GM18520 (cell line): ENCODE results near the gene SMU1.
"Not testable (repeated sequence)": the region's sequence is repeated elsewhere in the genome, so short reads cannot be mapped to it uniquely, and the experiment has no call there.

Experiments
- ATAC-seq: cut with Tn5 transposase; IDR thresholded peaks from one replicate; pipeline ENCODE4 v1.9.1; 2021; ENCODE audit not compliant: unreplicated experiment

Gene SMU1

DNA sequence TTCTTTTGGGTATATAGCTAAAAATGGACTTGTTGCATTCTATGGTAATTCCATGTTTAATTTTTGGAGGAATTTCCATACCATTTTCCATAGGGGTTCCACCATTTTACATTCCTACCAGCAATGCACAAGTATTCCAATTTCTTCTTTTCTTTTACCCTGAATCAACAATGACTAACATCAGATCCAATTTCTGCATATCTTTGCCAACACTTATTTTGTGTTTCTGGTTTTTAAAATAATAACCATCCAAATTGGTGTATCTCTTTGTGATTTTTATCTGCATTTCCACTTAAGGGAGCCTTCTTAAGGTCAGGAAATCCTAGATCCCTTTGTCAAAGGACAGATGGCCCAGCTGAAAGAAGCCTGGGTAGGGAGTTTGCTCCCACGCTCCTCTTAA, 29.5 kb upstream of the SMU1 start:
- no peak for ATAC-seq

DNA sequence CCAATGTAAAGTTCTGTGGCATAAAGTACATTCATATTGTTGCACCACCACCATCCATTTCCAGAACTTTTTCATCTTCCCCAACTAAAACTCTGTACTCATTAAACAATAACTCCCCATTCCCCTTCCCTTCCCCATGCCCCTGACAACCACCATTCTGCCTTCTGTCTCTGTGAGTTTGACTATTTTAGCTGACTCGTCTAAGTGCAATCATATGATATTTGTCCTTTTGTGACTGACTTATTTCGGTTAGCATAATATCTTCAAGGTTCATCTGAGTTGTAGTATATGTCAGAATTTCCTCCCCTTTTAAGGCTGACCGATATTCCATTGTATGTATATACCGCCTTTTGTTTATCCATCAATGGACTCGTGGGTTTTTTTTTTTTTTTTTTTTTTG, 29.0 kb upstream of the SMU1 start:
- ATAC-seq: no peak

- ATAC-seq: no peak
These were observed 27.9 kb upstream of the SMU1 start for GRCh38 chr9:33104401-33104800.

DNA sequence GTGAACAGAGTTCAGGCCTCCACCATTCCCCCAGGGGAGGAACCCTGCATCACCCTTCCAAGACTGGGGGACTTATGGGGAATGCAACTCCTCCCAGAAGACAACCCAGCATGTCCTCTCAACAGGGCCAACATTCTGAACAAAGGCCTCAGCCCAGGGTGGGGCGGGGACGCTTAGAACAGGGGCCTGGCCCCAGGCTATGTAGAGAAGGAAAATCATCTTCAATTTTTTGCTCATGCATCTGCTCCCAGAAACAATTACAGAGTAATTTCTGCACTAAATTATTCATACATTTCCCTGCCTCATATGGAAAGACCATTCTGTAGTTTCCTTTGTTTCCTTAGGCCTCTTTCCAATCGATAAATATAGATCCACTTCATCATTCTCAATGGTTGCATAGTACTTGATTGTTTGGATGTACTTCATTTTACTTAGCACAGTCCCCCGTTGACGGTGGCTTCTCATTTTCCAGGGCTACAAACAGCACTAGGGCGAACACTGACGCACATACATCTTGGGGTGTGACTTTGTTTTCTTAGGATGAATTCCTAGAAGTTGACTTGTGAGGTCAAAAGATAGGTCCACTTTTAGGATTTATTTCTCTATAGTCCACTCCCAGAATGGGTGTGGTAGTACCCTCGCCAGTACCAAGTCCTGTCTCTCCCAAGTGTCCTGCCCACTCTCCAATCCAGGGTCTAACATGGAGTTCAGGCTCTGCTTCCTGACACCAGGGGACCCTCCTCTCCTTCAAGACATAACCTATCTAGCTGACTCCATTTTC, 27.2 kb upstream of the SMU1 start:
- ATAC-seq: no peak

- no peak for ATAC-seq
These were observed 26.2 kb upstream of the SMU1 start for GRCh38 chr9:33102551-33103210.

- no peak for ATAC-seq
These were observed 24.9 kb upstream of the SMU1 start for GRCh38 chr9:33101104-33101951.

DNA sequence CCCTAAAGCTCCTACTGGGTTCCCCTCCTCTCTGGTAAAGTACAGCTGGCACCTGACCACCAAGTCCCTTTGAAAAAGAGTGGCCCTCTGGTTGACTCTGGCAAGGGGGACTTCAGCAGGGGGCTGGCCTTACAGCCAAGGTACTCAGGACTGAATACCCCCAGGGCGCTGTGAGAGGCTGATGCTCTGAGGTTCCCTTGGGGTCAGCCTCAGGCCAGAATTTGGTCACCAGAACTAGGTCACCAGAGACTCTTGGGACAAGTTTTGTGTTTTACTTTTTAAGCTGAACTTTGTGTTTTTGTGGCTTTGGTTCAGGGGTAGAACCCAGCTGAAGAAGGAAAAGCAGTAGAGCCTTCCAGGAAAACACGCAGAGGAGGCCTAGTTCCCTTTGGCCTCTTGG, 23.3 kb upstream of the SMU1 start:
- ATAC-seq: no peak

DNA sequence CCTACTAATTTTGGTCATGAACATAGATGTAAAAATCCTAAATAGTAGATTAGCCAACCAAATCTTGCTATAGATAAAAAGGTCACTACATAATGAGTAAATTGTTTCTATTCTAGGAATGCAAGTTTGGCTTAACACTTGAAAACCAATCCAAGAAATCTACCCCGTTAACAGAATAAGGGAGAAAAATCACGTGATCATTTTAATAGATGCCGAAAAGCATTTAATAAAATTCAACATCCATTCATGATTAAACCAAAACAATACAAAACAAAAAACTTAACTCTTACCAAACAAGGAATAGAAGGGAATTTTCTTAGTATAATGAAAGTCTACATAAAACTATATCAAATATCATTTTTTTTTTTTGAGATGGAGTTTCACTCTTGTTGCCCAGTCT, 20.7 kb upstream of the SMU1 start:
- no peak for ATAC-seq

DNA sequence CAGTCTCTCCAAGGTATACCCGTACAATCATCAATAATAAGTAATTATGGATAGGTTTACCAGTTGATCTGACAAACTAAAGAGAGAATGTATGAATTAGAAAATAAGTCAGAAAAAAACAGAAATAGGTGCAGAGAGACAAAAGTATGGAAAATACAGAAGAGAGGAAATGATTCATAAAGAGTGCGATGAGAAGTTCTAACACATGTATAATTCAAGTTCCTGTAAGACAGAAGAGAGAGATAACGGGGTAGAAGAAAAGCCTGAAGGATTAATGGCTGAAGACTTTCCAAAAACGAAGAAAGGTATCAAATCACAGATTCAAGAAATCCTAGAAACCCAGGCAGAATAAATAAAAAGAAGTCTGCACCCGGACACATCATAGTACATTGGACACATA, 16.2 kb upstream of the SMU1 start:
- ATAC-seq: no peak

GRCh38 chr9:33085672-33086071, 9.2 kb upstream of the SMU1 start:
- not testable (repeated sequence) for ATAC-seq

DNA sequence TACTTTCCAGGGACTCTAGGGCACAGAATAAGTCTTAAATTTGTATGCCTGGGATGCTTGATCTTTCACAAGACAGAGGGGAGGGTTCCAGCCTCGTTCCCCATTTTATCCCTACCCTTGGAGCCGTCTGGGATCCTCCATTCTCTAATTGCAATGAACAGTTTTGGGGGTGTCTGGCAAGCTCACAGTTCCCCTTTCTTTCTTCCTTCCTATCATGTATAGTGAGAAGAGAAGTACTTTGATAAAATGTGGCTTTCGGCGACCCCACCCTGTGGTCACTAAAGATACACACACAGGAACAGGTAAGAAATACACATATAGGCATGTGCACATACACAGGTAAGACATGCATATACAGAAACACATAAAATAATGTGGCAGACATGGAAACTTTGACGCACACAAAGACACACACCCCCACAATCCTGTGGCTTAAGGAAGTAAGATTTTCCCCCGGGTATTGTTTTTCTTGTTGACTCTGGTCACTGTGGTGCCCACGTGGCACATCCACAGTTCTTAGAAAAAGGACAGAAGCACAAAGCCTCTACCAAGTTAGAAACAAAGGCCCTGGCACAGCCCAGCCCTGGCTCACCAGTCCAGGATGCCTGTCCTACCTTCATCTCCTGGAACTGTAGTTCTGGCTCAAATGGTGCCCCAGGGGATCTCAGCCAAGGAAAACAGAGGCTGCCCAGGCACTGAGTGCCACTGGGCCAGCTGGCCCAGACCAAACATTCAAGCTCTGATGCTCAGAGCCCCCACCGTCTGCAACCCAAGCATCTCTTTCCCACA, 6.3 kb upstream of the SMU1 start:
- ATAC-seq: no peak

GRCh38 chr9:33082128-33082527, 5.7 kb upstream of the SMU1 start:
- no peak for ATAC-seq

- ATAC-seq: peak; percentile 25
These were observed 4.8 kb upstream of the SMU1 start for GRCh38 chr9:33081128-33081851.

DNA sequence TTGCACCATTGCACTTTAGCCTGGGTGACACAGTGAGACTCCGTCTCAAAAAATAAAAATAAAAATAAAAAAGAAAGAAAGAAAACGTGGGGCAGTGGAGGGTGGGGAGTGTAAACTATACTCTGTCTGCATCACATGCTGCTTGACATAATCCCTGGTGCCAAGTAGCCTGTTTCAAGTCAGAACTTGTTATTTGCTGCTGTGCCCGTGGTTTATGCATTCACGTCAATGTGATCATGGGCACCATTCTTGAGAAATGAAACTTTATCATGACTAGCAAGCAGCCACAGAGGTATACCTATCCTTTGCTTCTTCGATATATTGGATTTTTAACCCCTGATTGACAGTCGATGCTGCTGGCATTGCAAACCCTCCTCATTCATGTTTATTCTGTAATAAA, 4.1 kb upstream of the SMU1 start:
- no peak for ATAC-seq

DNA sequence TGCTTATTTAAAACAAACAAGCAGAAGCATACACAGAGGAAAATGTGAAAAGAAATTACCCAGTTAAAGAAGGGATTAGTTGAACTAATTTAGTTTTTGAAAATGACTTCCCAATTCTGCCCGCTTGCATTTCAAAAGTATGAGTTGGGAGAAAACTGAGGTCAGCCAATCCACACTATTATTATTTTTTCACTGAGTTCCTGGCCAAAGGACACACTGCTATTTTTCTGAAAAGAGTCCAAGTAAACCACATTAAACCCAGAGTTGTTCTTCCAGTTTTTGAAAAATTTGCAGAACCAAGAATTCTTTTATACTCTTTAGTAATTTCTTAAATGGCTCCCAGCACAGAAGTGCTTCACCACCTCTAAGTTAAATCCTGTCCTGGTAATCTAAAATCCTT, 7.5 kb downstream of the SMU1 start:
- no peak for ATAC-seq

- peak; percentile 51 for ATAC-seq
These were observed 11.1 kb downstream of the SMU1 start for GRCh38 chr9:33065157-33066076.

- ATAC-seq: no peak
These were observed 25.3 kb downstream of the SMU1 start for GRCh38 chr9:33051144-33051543.

DNA sequence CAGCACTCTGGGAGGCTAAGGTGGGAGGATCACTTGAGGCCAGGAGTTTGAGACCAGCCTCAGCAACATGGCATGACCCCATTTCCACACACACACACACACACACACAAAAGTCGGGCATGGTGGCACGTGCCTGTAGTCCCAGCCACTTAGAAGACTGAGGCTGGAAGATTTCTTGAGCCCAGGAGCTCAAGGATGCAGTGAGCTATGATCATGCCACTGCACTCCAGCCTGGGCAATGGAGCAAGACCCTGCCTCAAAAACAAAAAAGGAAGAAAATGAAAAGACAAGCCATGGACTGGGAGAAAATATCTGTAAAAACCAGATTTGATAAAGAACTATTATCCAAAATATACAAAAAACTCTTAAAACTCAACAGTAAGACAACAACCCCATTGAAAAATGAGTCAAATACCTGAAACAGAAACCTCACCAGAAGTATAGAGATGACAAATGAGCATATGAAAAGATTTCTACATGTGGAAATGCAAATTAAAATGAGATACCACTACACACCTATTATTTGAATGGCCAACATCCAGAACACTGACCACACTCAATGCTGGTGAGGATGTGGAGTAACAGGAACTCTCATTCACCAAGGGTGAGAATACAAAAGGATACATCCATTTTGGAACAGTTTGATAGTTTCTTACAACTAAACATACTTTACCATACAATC, 26.7 kb downstream of the SMU1 start:
- ATAC-seq: peak; percentile 85

DNA sequence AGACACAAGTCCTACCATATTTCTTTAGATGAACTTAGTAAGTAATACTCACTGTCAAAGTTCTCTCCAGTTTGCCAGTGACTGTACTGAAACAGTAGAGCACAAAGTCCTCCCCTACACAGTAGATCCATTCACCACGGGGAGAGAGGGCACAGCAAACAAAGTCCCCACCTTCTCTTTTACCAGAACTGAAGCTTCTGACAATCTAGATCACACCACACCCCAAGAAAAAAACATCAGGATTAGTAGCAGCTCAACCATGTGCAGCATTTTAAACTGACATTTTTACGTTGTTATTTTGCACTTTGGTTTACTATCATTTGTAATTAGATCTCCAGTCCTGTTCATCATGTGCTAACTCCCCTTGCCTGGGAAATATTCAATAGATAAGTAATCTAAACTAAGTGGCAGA, 28.4 kb downstream of the SMU1 start:
- no peak for ATAC-seq
